GM21529 (cell line): ENCODE measurements around the gene NAA38.

Source experiments
- ATAC-seq: cut with Tn5 transposase; IDR thresholded peaks from one replicate; pipeline ENCODE4 v1.9.1; 2021; ENCODE audit not compliant: unreplicated experiment

NAA38 gene

DNA sequence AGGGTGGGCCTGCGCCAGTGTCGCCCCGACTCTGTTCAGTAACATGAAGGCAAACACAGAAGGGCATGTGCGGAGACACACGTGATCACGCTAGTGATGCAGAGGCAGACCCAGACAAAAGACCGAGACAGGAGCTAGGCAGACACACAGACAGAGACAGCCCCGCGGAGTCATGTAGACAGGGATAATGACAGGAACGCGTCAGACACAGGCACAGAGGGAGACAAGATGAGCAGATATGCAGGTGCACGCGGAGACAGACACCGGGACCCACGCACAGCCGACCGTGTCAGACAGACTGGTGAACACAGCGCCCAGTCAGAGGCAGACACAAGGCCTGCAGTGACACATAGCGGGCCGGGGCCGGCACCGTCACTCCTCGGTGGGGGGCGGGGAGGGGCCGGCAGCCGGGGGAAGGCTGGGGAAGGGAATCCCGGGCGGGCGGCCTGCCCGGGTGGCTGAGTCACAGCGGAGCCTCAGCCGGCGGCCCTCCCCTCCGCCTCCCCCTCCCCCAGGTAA is 15.9 kb downstream of the NAA38 start:
- ATAC-seq, result peak; percentile 13

DNA sequence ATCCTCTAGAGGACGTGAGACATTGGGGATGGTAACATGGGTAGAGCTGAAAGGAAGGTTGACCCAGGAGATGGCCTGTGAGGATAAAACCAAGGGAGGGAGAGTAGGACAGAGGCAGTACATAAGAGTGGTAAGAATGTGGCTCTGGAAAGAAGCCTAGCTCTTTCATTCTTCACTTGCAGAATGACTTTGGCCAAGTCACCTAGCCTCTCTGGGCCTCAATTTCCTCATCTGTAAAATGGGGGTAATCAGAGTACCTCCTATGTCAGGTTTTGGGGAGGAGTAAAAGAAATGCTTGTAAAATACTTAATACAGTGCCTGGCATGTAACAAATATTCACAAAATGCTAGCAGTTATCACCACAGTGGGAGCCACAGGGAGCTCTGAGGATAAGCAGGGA is 16.5 kb downstream of the NAA38 start:
- ATAC-seq, result no peak

DNA sequence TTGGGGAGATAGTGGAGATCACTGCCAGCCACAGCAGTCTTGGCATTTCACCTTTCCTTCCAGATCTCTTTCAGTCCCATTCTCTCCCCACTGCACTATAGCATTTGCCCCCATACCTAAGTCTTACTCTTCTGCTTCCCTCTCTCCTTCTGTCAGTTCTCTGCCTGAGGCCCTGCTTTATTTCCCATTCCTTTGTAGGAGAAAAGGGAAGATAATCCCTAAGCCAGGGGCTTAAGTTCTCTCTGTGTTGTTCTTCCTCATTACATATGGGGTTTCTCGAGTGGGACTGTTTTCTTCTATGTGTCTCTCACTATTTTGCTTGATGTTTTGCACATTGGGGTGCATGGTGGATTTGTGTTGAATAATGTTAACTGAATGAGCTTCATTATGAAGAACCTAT is 16.9 kb downstream of the NAA38 start:
- no peak for ATAC-seq

DNA sequence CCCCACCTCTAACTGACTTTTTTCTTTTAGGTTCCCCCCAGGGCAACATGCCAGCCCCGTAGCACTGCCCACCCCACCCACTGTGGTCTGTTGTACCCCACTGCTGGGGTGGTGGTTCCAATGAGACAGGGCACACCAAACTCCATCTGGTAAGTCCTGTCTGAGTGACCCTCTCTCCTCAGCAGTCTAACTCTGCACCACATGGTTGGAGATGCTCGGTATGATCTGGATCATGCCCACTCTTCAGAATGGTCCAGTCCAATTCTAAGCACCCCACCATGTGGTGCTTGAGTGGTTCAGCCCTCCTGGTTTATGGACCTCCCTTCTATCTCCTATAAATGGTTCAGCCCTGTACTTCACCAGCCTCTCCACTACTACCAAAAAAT is 17.5 kb downstream of the NAA38 start:
- ATAC-seq, result no peak

DNA sequence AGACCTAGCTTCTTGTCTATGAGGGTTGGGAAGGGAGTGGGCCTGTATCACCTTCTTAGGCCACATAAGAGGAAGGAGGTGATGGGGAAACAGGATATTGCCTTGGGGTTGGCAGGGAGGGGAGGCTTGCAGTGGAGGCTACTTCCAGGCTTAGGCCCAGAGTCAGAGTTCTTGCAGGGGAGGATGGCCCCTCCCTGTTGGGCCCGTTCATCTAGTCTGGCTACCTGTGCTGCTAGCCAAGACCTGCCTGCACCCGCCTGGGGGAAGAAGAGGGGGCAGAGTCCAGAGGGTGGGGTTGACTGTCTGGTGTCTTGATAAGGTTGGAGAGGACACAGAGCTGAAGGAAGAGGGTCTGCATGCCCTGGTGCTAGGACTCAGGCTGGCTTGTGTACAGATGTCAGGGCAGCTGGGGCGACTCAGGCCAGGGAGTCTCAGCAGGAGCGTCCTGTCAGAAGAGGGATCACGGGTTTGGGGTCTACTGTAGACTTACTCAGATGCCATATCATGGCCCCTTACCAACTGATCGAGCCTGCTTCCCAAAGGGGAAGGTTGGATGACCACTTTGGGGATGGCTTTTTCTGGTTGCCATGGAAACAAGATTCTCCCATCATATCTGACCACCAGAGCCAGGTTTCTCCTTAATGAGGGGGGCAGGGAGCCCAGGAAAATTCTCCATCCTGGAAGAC is 18.0 kb downstream of the NAA38 start:
- ATAC-seq, result no peak

DNA sequence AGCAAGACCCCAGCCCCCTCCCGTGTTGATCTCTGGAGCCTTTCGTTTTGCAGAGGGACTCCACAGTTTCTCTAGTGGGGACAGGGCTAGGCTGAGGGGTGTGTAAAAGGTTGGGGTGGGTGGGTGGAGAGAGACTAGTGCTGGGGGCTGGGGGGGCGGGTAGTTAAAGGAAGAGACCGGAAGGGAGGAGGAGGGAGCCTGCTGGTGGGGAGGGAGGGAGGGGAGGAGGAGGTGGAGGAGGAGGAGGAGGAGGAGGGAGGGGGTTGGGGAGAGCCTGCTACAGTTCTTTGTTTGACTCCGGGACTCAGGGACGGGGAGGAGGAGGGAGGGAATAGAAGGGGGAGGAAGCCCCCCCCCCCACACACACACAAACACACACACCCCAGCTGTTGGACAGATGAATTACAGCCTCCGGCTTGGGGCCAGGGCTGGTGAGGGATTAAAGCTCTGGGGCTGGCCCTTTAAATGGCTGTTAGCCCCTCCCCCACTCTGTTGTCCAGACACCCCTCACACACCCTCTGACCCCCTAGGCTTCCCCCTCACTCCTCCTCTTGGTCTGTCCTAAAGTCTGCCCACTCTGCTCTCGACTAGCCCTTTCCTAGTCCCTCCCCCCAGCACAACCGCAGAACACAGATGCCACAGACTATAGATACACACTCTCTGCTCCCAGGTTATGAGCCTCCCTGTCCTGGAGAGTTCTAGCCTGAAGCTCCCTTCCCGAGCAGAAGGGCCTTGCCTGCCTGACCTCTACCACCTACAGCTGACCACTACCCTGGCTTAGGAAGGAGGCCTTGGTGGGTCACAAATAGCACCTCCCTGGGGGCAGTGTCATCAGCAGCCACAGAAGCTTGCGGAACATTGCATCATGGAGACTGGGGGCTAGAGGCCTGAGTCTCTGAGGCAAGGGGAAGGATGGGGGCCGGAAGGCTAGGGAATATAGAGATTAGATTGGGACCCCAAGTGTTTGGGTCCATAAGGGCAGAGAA is 19.0 kb downstream of the NAA38 start:
- no peak for ATAC-seq

DNA sequence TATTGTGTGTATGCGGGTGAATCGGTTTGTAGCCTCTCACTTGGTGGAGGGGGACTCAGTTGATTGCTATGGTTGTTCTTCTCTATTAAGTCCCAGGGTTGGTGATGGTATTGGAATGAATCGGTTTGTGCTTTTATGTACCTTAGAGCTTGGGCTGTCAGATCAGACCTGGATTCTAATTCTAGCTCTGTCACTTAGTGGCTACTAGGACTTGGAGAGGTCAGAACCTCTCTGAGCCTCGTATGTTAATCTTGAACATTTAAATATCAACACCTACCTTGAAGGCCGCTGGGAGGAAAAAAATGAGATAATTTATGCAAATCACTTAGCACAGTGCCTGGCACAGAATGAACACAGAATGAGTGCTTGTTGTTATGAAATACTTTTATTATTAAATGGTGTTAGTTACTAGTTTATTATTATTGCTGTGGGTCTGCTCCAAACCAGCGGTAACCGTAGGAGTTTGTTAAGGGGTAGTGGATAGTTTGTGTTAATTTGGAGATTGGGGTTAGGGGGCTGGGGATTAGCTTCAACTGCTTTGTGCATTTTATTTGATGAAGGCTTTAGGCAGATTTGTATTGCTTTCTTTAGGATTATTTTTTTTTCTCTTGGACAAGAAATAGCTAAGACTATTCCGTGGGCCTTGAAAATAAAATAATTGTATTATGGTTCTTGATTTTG is 19.8 kb downstream of the NAA38 start:
- ATAC-seq, result no peak

DNA sequence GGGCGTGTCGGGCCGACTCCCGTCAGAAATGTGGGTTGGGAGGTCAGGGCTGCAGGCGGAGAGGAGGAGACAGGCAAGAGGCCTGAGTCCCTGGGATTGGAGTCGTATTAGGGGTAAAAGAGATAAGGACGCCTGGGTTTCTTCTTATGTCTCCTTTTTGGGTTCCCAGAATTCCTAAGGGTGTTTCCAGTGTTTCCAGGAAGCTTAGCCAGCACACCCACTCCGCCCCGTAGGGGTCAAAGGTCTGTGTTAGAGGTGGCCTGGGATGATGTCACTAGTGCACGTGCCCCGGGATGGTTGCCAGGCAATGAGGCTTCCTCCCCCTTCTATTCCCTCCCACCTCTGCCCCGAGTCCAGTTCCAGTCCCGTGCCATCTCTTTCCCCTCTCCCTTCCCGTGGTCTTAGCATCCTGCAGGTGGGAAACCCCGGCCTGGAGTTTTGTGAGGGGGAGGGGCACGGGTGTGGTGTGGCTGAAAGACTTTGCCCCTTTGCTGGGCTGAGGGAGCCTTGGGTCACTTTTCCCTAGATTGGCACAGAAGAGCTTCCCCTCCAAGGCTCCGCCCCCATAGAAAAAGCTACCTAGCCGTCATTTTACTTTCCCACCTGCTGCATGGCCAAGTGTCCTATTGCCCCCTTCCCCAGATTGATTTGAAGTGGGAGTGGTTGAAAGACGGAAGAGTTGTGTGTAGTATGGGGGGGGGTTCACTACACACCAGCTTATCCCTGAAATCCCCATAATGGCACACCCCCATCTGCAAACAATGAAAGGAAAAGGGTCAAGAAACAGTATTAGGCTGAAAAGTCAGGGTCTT is 20.6 kb downstream of the NAA38 start:
- ATAC-seq, result no peak

DNA sequence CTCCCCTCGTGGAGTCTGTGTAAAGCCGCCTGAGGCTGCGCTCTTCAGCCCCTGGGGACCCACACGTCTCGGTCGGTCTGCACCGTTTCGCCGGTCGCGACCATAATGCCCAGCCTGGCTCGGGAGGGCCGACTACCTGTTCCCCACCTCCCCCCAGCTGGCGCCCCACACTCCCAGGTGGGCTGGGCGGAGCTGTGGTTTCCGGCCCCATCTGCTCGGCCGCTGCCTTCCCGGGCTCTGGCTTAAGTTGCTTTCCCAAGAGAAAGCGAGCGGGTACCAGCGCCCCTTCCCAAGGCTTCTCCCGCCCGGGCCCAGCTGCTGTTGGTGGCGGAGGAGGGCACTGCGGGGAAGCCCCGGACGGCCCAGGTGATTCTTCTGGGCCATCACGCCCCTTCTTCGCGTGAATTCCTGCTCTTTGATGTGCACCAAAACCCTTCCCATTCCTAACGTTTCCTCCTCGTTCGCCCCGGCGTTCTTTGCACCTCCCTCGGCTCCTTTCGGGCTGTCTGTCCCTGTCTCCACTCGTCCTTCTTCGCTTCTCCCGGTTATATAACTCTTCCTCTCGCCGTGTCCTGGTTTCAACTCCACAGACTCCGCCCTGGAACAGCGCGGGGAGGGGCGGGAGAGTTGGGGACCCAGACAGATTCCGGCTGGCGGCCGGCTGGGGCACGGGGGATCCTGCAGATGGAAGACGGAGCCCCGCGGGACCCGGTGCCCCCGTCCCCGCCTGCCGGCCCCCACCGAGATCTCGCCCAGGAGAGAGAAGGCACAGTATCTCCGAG is 21.4 kb downstream of the NAA38 start:
- peak; percentile 38 for ATAC-seq

DNA sequence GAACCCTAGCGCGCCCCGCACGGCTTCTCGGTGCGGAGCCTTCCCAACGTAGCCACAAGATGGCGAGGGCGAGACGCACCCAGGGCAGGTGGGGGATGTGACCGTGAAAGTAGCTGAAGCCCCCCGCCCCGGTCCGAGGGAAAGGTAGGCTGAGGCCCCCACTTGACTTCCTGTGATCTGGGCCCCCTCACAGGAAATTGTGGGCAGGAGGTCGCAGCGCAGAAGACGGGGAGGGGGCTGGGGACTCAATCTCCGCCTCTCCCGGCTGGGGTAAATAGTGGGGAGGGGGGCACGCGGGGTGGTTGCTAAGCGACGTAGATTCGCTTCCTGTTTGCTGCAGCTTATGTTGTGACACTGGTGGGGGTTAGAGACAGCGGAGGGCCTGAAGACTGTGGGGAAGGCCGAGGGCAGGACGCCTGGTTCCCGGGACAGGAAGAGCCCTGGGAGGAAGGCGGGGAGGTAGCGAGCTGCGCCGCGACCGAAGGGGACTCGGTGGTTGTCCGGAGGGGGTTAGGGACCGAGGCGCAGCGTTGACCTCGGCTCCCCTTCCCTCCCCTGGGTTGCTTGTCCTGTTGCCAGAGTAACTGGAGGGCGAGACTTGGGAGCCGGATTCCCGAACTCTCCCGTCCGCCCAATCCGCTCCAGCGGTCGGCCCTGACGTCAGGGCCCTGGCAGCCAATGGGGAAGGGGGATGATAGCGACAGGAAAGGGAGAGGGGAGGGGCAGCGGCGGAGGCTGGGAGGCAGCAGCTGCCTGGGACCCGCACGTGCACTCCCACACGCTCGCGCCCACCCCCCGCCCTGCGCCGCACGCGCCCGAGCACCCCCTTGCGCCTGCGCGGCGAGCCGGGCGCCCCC is 22.2 kb downstream of the NAA38 start:
- peak; percentile 41 for ATAC-seq

DNA sequence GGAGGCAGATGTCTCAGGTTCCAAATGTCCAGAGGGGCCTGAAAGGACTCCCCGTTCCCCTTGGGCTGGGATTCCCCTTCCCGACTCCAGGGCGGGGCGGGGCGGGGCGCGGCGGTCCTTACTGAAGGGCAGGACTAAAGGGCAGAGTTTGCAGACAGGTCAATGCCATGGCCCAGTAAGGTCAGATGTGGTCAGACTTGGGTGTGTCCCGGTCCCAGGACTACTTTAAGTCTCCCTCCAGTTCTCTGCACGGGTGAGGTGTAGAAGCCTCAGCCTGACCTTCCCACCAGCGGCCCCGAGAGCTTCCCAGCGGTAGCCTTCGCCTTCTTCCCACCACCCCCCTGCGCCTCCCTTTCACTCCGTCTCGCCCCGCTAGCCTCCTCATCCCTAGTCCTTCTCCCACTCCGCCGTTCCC is 22.8 kb downstream of the NAA38 start:
- ATAC-seq, result no peak

DNA sequence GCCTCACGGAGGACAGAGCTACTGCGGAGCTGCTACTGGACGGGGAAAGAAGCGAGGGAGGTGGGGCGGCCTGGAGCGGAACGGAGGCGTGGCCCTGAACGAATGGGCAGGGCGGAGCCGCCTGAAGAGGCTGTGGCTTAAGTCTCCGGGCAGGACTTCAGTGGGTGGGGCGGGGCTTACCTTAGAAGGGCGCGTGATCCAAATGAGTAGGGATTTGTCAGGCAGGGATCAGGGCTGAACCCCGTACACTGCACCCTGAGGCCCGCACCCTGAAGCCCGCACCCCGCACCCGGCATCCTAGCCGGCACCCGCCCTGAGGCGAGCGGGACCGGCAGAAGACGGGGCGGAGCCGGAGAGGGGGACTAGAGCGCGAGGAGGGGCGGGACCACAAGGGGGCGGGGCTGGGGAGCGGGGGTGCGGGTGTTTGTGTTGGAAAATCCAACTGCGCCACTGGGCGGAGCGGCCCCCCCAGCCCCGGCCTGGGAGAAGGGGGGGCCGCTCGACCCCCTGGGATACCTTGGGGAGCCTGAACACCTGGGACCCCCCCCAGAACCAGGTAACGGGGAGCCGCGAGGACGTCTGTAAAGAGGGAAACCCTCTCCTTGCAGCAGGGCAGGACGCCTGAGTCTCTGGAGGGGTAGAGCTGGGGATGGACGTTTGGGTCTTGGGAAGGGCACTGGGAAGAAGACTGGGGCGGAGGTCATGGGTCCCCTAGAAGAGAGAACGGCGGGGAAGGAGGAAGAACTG is 23.4 kb downstream of the NAA38 start, which contains the start of gene KDM6B:
TSS of gene KDM6B (plus strand) at position 423 of the 747 bp plus-strand sequence. CDS start 11,338 bp downstream, outside the sequence.
- ATAC-seq, result peak; percentile 50

DNA sequence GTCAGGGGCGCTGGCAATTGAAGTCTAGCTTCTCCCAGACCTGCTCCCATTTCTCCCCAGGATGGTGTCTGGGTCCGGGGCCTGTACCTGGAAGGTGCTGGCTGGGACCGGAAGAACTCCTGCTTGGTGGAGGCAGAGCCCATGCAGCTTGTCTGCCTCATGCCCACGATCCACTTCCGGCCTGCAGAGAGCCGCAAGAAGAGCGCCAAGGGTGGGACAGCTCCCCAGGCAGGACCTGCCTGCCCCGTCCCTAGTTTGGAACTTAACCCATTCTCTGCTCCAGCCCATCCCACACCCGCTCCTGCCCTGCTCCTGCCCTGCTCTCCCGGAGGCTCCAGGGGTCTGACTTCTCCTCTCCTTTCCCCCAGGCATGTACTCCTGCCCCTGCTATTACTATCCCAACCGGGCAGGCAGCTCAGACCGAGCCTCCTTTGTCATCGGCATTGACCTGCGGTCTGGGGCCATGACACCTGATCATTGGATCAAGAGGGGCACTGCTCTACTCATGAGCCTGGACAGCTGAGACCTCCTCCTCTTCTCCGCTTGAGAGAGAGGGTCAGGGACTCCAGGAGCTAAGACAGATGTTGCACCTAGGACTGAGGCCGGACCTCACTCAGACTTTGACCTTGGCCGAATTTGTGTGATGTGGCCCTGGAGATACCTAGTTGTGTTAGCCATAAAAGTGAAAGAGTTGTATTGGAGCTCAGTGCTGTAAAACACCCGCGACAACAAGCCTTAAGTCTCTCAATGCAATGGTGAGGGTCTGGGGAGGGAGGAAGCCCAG is 24.2 kb downstream of the NAA38 start:
- ATAC-seq, result no peak

DNA sequence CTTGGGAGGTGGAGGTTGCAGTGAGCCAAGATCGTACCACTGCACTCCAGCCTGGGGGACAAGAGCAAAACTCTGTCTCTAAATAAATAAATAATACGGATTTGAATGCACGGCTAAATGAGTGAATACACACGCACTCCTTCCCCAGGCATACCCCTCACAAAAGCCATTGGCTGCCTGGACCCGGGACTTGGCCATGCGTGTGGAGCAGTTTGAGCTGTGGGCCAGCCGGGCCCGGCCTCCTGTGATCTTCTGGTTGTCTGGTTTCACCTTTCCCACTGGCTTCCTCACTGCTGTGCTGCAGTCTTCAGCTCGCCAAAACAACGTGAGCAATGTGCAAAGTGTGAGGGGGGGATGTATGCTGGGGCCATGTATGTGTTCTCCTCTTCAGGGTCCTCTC is 24.9 kb downstream of the NAA38 start:
- ATAC-seq, result no peak

DNA sequence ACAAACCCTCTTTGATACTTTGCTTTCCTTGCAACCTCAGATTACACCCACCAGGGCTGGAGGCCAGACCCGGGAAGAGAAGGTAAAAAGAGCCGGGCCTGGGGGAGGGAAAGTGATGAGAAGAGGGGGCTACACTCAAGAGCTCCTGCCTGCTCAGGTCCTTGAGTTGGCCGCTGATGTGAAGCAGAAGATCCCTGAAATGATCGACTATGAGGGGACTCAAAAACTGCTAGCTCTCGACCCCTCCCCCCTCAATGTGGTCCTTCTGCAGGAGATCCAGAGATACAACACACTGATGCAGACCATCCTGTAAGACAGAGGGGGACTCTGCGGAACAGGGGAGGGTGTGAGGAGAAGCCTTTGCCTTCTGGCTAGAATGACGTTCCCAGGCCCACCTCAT is 26.1 kb downstream of the NAA38 start:
- ATAC-seq, result no peak

DNA sequence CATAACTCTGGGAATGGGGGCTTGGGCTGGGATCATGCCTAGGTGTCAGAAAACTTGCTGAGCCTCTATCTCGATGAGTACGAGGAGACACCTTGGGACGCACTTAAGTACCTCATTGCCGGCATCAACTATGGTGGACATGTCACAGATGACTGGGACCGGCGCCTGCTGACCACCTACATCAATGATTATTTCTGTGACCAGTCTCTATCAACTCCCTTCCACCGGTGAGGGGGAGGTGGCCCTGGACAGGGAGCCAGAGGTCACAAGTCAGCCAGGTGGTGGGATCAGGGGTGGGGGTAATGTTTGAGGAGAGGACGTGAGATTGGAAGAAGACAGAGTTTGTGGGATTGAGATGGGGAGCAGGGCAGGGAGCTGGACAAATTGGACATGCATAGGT is 26.7 kb downstream of the NAA38 start:
- no peak for ATAC-seq
